NT2/D1 (cell line): ENCODE data around the gene DBX2.
"Not testable (repeated sequence)": the region's sequence is repeated elsewhere in the genome, so short reads cannot be mapped to it uniquely, and the experiment has no call there.

ENCODE experiments used
- YY1 ChIP-seq: IDR thresholded peaks from 2 replicates; pipeline ENCODE4 v1.6.1; 2011; ENCODE audit not compliant: insufficient read length, insufficient read depth
- ZNF274 ChIP-seq: IDR thresholded peaks from 2 replicates; pipeline ENCODE4 v1.6.1; 2011; ENCODE audit warnings: mild to moderate bottlenecking, low read depth, low read length

DNA sequence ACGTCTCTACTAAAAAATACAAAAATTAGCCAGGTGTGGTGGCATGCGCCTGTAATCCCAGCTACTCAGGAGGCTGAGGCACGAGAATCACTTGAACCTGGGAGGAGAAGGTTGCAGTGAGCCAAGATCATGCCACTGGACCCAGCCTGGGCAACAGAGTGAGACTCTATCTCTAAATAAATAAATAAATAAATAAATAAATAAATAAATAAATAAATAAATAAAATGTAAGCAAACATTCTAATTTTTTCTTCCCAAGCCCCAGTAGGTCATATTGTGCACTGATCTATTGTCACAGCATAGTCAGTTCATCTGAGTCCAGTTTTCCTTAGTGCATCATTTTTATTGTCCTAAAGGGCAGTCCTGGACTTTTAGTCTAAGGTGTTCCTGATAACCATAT lies 44.5 kb upstream of the DBX2 start:
- not testable (repeated sequence) for TF ChIP-seq YY1, ZNF274
